ENCODE data around the gene AVPR2.

AVPR2 gene

DNA sequence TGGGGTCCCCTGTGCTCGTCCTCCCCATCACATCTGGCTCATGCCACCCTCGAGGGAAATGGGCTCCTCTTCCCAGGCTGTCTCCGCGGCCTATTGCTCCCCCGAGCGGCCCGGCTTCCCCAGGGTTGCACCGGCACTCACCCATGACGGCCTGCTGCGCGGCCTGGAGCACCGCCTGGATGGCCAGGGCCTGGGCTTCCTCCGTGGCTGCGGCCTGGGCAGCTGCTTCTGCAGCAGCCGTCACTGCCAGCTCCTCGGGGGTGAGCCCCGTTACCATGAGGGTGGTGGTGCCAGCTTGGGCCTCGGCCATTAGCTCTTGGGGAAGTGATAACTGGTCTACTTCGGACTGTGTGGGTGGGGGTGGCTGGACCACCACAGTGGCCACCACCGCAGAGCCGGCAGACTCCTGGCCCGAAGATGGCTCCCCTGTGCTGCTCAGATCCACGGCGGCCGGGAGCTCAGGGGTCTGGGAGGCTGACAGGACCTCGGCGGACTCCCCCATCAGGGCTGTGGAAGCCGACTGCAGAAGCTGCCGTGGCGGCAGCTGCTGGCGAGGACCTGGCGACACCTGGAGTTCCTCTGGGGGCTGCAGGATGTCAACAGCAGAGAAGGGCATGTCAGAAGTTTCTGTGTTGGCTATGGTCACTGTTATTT lies 48.0 kb downstream of the AVPR2 start:
- no peak for DNase-seq (ENCODE audit: low spot score)

DNA sequence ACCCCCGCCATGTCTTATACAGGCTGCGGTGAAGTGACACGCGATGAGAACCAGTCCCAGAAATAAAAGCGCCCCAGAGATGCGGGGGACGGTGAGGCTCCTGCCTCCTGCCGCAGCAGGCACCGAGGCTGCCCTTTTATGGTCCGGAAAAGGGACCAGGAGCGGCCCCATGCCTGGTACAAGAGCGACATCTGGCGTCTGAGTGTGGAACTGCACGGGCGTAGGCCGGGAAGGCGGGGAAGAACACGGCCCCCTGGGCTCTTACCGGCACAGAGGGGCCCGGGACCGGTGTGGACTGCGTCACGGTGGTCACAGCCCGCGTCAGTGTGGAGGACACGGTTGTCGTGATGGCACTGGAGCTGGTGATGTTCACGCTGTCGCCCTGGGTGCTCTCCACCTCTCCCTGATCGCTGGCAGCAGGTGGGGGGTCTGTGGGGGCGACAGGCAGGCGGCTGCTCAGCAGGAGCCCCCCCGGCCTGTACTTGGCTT lies 48.9 kb downstream of the AVPR2 start:
- DNase-seq (ENCODE audit: low spot score) = peak; percentile 59

DNA sequence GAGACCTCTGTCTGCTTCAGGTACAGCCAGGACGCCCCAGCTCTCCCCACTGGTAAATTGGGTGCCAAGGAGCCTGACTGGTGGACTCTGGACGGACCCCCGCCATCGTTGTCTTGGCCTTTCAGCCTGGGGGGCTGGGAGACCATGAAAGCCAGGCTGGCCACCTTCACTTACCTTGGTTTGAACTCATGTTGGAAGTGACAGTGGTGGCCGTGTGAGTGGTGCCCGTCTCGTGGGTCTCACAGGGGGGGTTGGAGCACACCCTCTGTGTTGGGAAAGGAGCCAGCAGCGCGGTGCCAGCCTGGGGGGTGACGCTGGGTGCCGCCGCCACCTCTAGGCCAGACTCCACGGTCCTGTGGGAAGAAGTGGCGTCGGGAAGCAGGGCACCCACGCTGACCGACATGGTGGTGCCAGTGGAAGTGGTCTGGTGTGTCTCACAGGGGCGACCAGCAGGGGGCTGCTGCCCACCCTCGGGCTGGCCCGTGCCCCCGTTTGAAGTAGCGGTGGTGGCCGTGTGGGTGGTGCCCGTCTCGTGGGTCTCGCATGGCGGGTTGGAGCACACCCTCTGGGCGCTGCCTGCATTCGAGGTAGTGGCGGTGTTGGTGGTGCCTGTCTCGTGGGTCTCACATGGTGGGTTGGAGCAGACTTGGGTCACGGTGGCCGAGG lies 49.6 kb downstream of the AVPR2 start:
- no peak for DNase-seq (ENCODE audit: low spot score)

DNA sequence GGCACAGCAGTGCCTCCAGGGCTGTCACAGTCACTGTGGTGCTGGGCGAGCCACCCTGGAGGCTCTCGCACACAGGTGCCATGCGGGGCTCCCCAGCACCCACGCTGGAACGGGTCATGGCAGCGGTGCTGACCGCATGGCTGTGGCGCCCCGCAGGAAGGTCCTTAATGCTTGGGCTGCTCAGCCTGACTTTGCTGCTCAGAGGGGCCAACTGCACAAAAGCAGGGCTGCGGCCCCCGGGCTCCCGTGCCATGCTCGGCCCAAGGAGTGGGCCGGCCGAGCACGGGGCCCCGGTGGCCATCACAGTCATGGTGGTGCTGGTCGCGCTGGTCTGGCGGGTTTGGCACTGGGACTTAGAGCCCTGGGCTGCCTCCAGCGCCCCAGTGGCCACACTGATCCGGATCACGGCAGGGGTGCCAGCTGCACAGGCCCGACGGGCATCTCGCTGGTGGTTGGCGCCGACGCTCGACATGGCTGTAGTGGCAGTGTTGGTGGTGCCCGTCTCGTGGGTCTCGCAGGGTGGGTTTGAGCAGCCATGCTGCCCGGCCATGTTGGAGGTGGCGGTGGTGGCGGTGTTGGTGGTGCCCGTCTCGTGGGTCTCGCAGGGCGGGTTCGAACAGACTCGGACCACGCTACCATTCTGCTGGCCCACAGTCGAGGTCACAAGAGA lies 50.2 kb downstream of the AVPR2 start:
- DNase-seq (ENCODE audit: low spot score) = no peak

DNA sequence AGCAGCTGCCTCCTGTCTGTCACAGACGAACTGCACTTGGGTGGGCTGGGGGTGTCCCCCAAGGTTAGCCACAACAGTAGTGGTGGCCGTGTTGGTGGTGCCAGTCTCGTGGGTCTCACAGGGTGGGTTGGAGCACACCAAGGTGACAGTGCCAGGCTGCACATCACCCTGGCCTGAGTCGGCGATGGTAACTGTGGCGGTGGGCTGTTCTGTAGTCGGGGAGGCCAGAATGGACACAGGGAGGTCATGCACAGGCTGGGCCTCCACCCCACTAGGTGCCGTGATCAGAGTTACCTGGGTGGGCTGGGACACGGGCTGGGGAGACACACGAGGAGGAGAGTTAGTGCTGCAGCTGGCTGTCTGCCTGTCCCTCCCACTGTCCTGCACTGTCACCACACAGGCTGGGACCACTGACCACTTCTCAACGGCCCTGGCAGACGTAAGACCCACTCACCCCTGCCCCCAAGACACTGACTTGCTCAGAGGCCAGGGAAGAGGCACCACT lies 50.8 kb downstream of the AVPR2 start:
- no peak for DNase-seq (ENCODE audit: low spot score)

DNA sequence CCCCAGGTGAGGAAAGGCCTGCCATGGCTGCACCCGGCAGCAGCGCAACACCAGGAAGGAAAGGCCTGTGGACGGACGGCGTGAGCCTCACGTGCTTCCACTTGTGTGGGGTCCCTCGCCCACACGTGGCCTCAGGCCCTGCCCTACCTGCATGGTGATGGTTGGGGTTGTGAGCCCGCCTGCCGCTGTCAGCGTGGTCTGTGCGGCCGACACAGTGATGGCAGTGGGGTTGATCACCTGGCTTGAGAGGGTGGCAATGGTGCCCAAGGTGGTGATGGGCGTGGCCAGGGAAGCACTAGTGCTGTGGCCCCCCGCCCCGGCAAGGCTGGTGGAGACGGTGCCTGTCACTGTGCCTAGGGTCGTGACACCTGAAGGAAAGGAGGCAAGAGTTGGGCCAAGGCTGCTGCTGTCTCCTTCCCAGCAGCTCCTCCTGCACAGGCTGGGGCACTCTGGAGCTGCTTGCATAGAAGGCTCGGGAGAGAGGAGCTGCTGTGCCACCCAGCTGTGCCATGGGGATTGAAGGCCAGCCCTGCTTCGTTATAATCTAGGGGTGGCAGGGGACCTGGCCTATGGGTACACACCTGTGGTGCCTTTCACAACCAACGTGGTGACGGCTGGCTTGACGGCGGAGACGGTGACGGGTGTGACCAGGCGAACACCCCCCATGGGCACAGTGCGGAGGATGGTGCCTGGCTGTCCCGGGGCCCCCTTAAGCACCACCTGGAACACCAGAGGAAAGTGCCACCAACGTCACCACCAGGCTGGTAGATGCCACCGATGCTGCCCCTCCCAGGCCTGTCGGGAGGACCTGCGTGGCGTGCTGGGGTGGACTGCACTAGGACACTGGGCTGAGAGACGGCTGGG lies 51.8 kb downstream of the AVPR2 start:
- no peak for DNase-seq (ENCODE audit: low spot score)

Measured in kidney tubule cell (primary cell).